ENCODE measurements around the gene SLC16A2. TPM values are rescaled to one million over a fixed set of nuclear protein-coding genes. Genes with fewer than 3 reads are reported as not detected.

Gene SLC16A2
- polyA plus RNA-seq, 1 of the 3 experiments (the other 2 are of a cell fraction): 10.9 TPM

DNA sequence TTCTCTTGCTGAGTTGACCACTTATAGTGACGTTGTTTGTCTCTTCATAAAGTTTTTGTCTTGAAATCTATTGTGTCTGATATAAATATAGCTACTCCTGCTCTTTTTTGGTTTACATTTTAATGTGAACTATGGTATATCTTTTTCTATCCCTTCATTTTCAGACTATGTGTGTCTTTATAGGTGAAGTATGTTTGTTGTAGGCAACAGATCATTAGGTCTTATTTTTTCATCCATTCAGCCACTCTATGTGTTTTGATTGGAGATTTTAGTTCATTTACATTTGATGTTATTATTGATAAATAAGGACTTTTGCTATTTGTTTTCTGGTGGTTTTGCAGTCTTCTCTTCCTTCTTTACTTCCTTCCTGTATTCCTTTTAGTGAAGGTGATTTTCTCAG, 44.0 kb upstream of the SLC16A2 start (continued):
- no peak for TF ChIP-seq JUND (IDR thresholded peaks at IDR 0.05)
- TF ChIP-seq EZH2phosphoT487 (IDR thresholded peaks at IDR 0.05; ENCODE audit: borderline replicate concordance, low read depth): no peak
- TF ChIP-seq SIN3A (IDR thresholded peaks at IDR 0.05; ENCODE audit: borderline replicate concordance, low read depth, low read length): no peak
- TF ChIP-seq NFIC (IDR thresholded peaks at IDR 0.05; ENCODE audit: borderline replicate concordance): no peak
- TF ChIP-seq GABPA (IDR thresholded peaks at IDR 0.05; ENCODE audit: low read depth): no peak

DNA sequence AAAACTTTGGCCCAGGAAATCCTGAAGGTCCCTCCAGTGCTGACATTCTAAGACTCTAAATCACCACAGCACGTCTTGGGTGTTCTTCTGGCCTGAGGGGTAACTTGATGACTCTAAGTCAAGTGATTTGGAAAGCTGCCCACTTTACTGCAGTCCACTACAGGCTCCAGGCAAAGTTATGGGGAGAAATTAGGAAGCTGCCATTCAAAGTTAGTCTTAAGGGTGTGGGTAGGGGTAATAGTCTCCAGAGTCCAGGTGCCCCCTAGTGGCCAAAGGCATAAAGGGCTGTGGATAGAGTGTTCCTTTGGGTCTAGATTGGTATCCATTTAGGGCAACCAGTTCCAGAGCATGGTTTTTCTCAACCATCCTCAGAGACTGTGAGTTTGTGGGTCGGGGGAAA, 38.7 kb upstream of the SLC16A2 start:
- 12% methylated on average over 2 of the region's 2 CpGs for WGBS (ENCODE audit: low lambda C conversion rate)
- ChIA-PET POLR2A (no interaction called here), CTCF (interaction anchor here (0.7 to 5.1 kb wide), 25 partner anchors 8 to 550 kb away, joined by 3 to 24 read pairs (median 4); no protein-coding TSS in a partner anchor)

DNA sequence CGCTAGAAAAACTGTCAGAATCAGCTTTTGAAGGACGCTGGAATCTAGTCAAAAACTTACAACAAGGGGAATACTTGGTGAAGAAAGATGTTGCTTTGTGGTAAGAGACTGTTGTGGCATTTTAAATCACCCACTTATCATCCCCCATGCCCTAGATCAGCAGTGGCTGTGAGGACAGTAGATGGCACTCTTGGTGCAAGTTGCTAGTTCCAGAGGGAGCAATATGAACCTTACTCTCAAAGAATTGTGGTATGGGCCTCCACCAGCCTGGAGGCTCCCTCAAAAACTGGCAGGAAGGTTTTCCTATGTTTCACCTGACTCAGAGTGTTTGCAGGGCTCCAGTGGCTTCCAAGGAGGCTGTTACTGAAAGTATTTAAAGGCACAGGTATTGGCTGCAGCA, 37.7 kb upstream of the SLC16A2 start:
- H3K4me3 ChIP-seq (ENCODE audit: low read depth in 2 of 2, low read length in 1 of 2): no peak overlapping the region
- WGBS (ENCODE audit: low lambda C conversion rate): 19% methylated on average over 2 of the region's 2 CpGs
- no peaks in the 10 kb centered on the region for H3K79me2 ChIP-seq (ENCODE audit: insufficient read depth)
- POLR2A ChIA-PET: no interaction called here
- no peaks in the 10 kb centered on the region; the same call in 1 of the 2 replicates for H4K20me1 ChIP-seq (ENCODE audit: insufficient read depth)
- no peaks in the 10 kb centered on the region for H3F3A ChIP-seq (replicated peaks; ENCODE audit: insufficient read depth)
- no peak overlapping the region for H3K9ac ChIP-seq
- H3K4me1 ChIP-seq (ENCODE audit: control insufficient read depth in 1 of 2, insufficient read depth in 2 of 2, low read depth in 1 of 2, low read length in 1 of 2): no peaks in the 10 kb centered on the region
- CTCF ChIA-PET: interaction anchor here (0.7 to 5.1 kb wide), 20 partner anchors 10 to 617 kb away, joined by 3 to 24 read pairs (median 6); no protein-coding TSS in a partner anchor
- no peaks in the 10 kb centered on the region for H3K9me3 ChIP-seq
- DNase-seq: peak; percentile 41
- H3K36me3 ChIP-seq (replicated peaks in 1 of 2; ENCODE audit: control insufficient read depth in 1 of 2, insufficient read depth in 2 of 2, low read length in 1 of 2): no peaks in the 10 kb centered on the region
- H3K27ac ChIP-seq (ENCODE audit: low read depth in 2 of 2, low read length in 1 of 2): no peak overlapping the region
- H2AFZ ChIP-seq (ENCODE audit: low read depth): no peak overlapping the region
- H3K4me2 ChIP-seq: no peak overlapping the region
- no peaks in the 10 kb centered on the region for H3K9me2 ChIP-seq
- no peaks in the 10 kb centered on the region; the same call in 1 of the 2 replicates for H3K27me3 ChIP-seq (ENCODE audit: insufficient read depth)
- TF ChIP-seq SMC3 (IDR thresholded peaks at IDR 0.05; ENCODE audit: low read depth, low read length) (peak; percentile 85), IRF3 (IDR thresholded peaks at IDR 0.05; ENCODE audit: low read depth, low read length) (no peak), TEAD4 (IDR thresholded peaks at IDR 0.05; ENCODE audit: borderline replicate concordance, insufficient read depth) (no peak), USF2 (IDR thresholded peaks at IDR 0.05; ENCODE audit: borderline replicate concordance, low read depth, low read length) (no peak), RXRA (IDR thresholded peaks at IDR 0.05; ENCODE audit: borderline replicate concordance, low read depth) (no peak), FOXM1 (IDR thresholded peaks at IDR 0.05; ENCODE audit: low read depth) (no peak), NRF1 (IDR thresholded peaks at IDR 0.05; ENCODE audit: low read depth, low read length) (no peak), CTCF (IDR thresholded peaks at IDR 0.05) (peak; percentile 62)

More for the DNA sequence above, 38.7 kb upstream of the SLC16A2 start:
- peak; percentile 62 for DNase-seq
- Histone ChIP-seq H3K4me2 (no peak overlapping the region), H3K9ac (no peak overlapping the region), H3K27me3 (ENCODE audit: insufficient read depth) (no peaks in the 10 kb centered on the region; the same call in 1 of the 2 replicates), H3K27ac (ENCODE audit: low read depth in 2 of 2, low read length in 1 of 2) (no peak overlapping the region), H2AFZ (ENCODE audit: low read depth) (no peak overlapping the region), H3K36me3 (replicated peaks in 1 of 2; ENCODE audit: control insufficient read depth in 1 of 2, insufficient read depth in 2 of 2, low read length in 1 of 2) (no peaks in the 10 kb centered on the region), H3F3A (replicated peaks; ENCODE audit: insufficient read depth) (no peaks in the 10 kb centered on the region), H3K4me1 (ENCODE audit: control insufficient read depth in 1 of 2, insufficient read depth in 2 of 2, low read depth in 1 of 2, low read length in 1 of 2) (no peaks in the 10 kb centered on the region), H3K9me3 (no peaks in the 10 kb centered on the region), H3K9me2 (no peaks in the 10 kb centered on the region), H3K4me3 (ENCODE audit: low read depth in 2 of 2, low read length in 1 of 2) (no peak overlapping the region), H3K79me2 (ENCODE audit: insufficient read depth) (no peaks in the 10 kb centered on the region), H4K20me1 (ENCODE audit: insufficient read depth) (no peaks in the 10 kb centered on the region; the same call in 1 of the 2 replicates)
- no peak for TF ChIP-seq USF1 (IDR thresholded peaks at IDR 0.05; ENCODE audit: borderline replicate concordance, low read depth)
- TF ChIP-seq CTCF (IDR thresholded peaks at IDR 0.05): peak; percentile 80
- TF ChIP-seq SMC3 (IDR thresholded peaks at IDR 0.05; ENCODE audit: low read depth, low read length): peak; percentile 48
- TF ChIP-seq RAD21 (IDR thresholded peaks at IDR 0.05; ENCODE audit: low read length): peak; percentile 60
